D721Med (cell line): ENCODE measurements around the gene MIGA1.

Experiments
- DNase-seq: peaks from one replicate; pipeline ENCODE4 v3.0.0; 2011; ENCODE audit warnings: low spot score; ENCODE audit not compliant: insufficient read length
- FAIRE-seq: peaks from 2 replicates; lab custom pipeline; 2011; peaks lifted over from hg19 to GRCh38; lab: Jason Lieb, UNC
- TF ChIP-seq, protein P1 (sequence below): IDR thresholded peaks from 2 replicates; pipeline ENCODE4 v1.5.1; 2012; ENCODE audit warnings: mild to moderate bottlenecking, control low read depth; ENCODE audit not compliant: insufficient read depth; ENCODE audit errors: missing control alignments

MIGA1 gene

DNA sequence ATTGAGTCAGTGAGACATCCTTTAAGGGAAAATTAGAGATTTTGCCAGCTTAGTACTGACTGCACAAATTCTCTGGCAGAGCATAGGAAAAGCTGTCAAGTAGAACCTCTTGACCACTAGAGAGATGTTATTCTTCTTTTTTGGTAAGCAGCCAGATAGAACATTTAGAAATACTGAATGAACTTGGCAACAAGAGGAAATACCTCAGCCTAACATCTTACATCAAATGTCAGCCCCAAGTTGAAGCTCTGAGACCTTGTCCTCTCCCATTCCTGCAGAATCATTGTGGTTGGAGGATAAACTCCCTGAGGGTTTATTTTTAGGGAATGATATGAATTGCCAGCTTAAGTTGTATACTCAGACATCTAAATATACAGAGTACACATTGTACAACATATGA, 53.5 kb downstream of the MIGA1 start:
- no peak for DNase-seq
- TF ChIP-seq, protein P1, sequence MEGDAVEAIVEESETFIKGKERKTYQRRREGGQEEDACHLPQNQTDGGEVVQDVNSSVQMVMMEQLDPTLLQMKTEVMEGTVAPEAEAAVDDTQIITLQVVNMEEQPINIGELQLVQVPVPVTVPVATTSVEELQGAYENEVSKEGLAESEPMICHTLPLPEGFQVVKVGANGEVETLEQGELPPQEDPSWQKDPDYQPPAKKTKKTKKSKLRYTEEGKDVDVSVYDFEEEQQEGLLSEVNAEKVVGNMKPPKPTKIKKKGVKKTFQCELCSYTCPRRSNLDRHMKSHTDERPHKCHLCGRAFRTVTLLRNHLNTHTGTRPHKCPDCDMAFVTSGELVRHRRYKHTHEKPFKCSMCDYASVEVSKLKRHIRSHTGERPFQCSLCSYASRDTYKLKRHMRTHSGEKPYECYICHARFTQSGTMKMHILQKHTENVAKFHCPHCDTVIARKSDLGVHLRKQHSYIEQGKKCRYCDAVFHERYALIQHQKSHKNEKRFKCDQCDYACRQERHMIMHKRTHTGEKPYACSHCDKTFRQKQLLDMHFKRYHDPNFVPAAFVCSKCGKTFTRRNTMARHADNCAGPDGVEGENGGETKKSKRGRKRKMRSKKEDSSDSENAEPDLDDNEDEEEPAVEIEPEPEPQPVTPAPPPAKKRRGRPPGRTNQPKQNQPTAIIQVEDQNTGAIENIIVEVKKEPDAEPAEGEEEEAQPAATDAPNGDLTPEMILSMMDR, result no peak
- FAIRE-seq, result no peak

DNA sequence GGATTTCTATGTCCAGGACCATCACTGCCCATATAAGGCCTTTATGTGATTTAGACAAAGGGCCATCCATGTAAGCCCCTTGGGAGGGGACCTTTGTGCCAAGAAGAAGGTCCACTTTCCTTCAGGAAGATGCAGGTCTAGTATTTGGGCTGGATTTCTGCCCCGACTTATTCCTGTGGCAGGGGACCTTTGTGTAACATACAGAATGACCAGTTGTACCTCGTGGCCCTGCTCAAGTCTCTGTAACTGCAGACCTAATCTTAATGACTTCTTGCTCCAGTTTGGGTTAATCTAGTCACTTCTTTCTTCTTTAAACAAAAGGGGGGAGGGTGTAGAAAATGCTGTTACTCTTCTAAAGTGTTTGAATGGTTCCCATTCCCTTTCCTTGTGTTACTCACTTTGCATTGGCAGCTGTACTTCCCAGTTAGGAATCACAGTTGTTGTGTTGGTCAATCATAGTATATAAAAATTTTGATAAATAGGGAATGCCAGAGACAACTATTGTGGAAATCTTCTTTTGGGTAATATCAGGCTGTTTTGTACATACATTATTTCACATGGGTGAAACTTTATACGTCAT, 54.2 kb downstream of the MIGA1 start:
- no peak for FAIRE-seq
- DNase-seq, result no peak
- TF ChIP-seq, protein P1, result no peak

DNA sequence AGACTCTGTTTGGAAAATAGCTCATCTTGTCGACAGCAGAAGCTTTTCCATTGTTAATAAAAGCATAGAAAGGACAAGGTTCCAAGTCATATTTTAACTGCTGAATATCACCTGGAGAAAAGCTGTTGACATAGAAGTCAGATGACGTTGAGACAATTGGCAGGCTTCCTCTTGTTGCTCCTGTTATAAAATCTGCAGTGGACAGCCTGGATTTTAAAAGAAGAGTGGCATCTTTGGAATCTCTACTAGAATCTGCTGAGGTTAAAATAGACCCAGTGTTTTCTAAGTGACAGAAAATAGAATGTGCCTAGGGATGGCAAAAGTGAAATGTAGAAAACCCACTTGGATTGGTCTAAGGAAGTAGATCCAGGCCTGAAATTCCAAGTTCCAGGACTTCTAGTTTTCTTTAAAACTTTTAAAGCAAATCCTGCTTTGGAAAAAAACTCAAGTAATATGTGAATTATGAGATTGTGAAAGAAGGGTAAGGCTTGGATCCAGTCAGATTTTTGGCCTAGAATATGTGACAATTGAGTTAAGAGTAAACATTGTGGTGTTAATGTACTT, 55.4 kb downstream of the MIGA1 start:
- DNase-seq (no peak), FAIRE-seq (no peak)
- TF ChIP-seq, protein P1, result no peak

DNA sequence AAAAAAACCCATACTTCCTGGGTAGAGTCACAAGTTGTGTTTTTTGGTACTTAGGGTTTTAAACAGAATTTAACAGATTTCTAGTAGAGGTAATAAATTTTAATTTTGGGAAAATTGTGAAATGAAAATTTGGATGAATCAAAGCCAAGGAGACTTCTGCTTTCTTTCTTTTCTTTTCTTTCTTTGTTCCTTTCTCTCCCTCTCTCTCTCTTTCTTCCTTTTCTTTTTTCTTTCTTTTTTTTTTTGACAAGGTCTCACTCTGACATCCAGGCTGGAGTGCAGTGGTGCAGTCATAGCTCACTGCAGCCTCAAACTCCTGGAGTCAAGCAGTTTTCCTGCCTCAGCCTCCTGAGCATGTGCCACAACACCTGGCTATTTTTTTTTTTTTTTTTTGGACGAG, 62.1 kb downstream of the MIGA1 start:
- TF ChIP-seq, protein P1, result no peak
- DNase-seq (no peak), FAIRE-seq (no peak)

DNA sequence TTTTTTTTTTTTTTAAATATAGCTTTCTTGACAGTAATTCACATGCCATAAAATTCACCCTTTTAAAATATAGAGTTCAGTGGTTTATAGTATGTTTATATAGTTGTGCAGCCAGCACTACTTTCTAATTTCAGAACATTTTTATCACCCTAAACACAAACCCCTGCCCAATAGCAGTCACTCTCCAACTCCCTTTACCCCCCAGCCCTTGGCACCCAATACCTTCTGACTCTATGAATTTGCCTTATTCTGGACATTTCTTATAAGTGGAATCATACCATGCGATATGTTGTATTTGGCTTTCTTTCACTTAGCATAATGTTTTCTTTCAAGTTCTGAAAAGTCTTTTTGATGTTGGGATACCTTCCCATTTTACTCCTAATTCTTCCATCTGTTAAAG, 66.5 kb downstream of the MIGA1 start:
- no peak for FAIRE-seq
- TF ChIP-seq, protein P1, result no peak
- DNase-seq, result no peak

DNA sequence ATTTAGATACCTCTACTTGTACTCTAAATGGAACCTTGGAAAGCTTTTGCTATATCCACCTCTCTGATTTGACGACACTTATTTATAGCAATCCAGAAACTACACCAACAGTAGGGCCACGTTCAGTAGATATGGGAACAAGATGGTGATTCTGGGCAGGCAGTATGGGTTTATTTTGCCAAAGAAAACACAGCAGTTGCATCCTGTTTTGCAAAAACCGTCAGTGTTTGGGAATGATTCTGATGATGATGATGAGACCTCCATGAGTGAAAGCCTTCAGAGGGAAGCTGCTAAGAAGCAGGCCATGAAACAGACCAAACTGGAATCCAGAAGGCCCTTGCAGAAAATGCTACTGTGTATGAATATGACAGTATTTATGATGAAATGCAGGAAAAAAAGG, 67.5 kb downstream of the MIGA1 start:
- DNase-seq (no peak), FAIRE-seq (no peak)

More for the DNA sequence above, 67.5 kb downstream of the MIGA1 start:
- TF ChIP-seq, protein P1, result no peak
